Uterus (tissue), 4 donors: ENCODE data around the gene TMEM255B. TPM values are rescaled to one million over a fixed set of nuclear protein-coding genes. Genes with fewer than 3 reads are reported as not detected.

Experiments used
- DNase-seq, 2 donors: peaks; one replicate each; pipeline ENCODE4 v3.0.0-alpha.2; 2019 to 2020
- H3K27ac ChIP-seq, 2 donors: fragments of 200-600 bp; sonication (generic); 1 replicate in 1 of 2; 2 replicates in 1 of 2; pipeline ENCODE4 v1.5.1; 2016 to 2018
- H3K27me3 ChIP-seq, 2 donors: fragments of 200-600 bp; sonication (generic); one replicate each; pipeline ENCODE4 v1.5.1; 2018 to 2019; ENCODE audit warnings: control low read depth in 1 of 2
- H3K36me3 ChIP-seq, 2 donors: fragments of 200-600 bp; sonication (generic); one replicate each; pipeline ENCODE4 v1.5.1; 2019; ENCODE audit warnings: control low read depth in 1 of 2
- H3K4me1 ChIP-seq, 2 donors: fragments of 200-600 bp; sonication (generic); one replicate each; pipeline ENCODE4 v1.5.1; 2018 to 2019; ENCODE audit warnings: control low read depth in 1 of 2
- H3K4me3 ChIP-seq, 2 donors: fragments of 200-600 bp; sonication (generic); 1 replicate in 1 of 2; 2 replicates in 1 of 2; pipeline ENCODE4 v1.5.1; 2018 to 2019; ENCODE audit warnings: mild to moderate bottlenecking in 1 of 2
- H3K9me3 ChIP-seq, 2 donors: fragments of 200-600 bp; sonication (generic); one replicate each; pipeline ENCODE4 v1.5.1; 2019; ENCODE audit warnings: control low read depth in 1 of 2
- POLR2A ChIP-seq, 2 donors: fragments of 450-650 bp; IDR thresholded peaks; one replicate each; pipeline ENCODE4 v1.6.1; 2016; ENCODE audit warnings: antibody characterized with exemption in 2 of 2, mild to moderate bottlenecking in 1 of 2, moderate library complexity in 1 of 2
- intact Hi-C: fragments of 100-400 bp; cut with DNase I; formaldehyde crosslinking; loops from one replicate; pipeline ENCODE4 v1.15.1; 2023; ENCODE audit warnings: low total_unique reads
- total RNA-seq, 4 donors: library from RNA; depleted of rRNA in 3 of 4; stranded (reverse); fragments of >200 nt in 3 of 4; gene quantifications; one replicate each; pipeline versions ENCODE4 v1.1.0 to v1.2.4, GENCODE V29; 2014 to 2023
- TF ChIP-seq, protein P1 (sequence below), 4 experiments: fragments of 200-600 bp in 2 of 4; fragments of 450-650 bp in 2 of 4; sonication (generic) in 2 of 4; IDR thresholded peaks; one replicate each; pipeline ENCODE4 v1.5.1; 2016 to 2019; ENCODE audit warnings: antibody characterized with exemption in 4 of 4, mild to moderate bottlenecking in 2 of 4, moderate library complexity in 1 of 4
- donor health status: DM: yes; HTN: yes; CAD: no.

Gene TMEM255B
- total RNA-seq, 4 donors from 2014 or later = 1.8 to 143 (median 33.2) TPM

GRCh38 chr13:113762538-113762937, 3.5 kb downstream of the TMEM255B start:
- no peak overlapping the region for H3K27ac ChIP-seq
- intact Hi-C loops = no loop called here
- no peaks in the 10 kb centered on the region for H3K36me3 ChIP-seq
- no peak for DNase-seq
- no peaks in the 10 kb centered on the region for H3K9me3 ChIP-seq
- H3K27me3 ChIP-seq = no peaks in the 10 kb centered on the region
- H3K4me1 ChIP-seq = peaks cover 0 to 6% of the 10 kb centered on the region in 2 donors
- no peak for TF ChIP-seq POLR2A (IDR thresholded peaks at IDR 0.05)
- TF ChIP-seq, protein P1, sequence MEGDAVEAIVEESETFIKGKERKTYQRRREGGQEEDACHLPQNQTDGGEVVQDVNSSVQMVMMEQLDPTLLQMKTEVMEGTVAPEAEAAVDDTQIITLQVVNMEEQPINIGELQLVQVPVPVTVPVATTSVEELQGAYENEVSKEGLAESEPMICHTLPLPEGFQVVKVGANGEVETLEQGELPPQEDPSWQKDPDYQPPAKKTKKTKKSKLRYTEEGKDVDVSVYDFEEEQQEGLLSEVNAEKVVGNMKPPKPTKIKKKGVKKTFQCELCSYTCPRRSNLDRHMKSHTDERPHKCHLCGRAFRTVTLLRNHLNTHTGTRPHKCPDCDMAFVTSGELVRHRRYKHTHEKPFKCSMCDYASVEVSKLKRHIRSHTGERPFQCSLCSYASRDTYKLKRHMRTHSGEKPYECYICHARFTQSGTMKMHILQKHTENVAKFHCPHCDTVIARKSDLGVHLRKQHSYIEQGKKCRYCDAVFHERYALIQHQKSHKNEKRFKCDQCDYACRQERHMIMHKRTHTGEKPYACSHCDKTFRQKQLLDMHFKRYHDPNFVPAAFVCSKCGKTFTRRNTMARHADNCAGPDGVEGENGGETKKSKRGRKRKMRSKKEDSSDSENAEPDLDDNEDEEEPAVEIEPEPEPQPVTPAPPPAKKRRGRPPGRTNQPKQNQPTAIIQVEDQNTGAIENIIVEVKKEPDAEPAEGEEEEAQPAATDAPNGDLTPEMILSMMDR (IDR thresholded peaks at IDR 0.05) = no peak
- no peak overlapping the region for H3K4me3 ChIP-seq

DNA sequence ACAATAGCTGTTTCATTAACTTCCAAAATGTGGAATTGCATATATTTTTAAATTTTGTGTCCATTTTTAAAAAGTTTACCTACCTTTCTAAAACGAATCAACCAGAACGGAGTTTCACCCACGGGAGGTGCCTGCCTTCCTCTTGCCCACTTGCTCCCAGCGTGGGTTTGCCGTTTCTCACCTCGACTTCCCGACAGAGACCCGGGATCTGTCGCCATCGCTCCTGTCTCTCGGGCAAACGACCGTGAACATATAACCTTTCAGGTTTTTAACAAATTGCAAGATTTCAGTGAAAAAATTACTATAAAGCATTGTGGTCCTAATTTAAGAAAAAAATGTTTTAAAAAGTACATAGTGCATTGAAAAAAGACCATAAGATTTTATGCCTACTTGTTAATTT, 4.2 kb downstream of the TMEM255B start:
- Histone ChIP-seq H3K36me3 (no peaks in the 10 kb centered on the region), H3K4me1 (peaks cover 0 to 4% of the 10 kb centered on the region in 2 donors), H3K4me3 (no peak overlapping the region), H3K27ac (no peak overlapping the region), H3K27me3 (no peaks in the 10 kb centered on the region), H3K9me3 (no peaks in the 10 kb centered on the region)
- TF ChIP-seq, protein P1 (IDR thresholded peaks at IDR 0.05) = no peak
- TF ChIP-seq POLR2A (IDR thresholded peaks at IDR 0.05) = no peak
- no peak for DNase-seq
- intact Hi-C loops = no loop called here

DNA sequence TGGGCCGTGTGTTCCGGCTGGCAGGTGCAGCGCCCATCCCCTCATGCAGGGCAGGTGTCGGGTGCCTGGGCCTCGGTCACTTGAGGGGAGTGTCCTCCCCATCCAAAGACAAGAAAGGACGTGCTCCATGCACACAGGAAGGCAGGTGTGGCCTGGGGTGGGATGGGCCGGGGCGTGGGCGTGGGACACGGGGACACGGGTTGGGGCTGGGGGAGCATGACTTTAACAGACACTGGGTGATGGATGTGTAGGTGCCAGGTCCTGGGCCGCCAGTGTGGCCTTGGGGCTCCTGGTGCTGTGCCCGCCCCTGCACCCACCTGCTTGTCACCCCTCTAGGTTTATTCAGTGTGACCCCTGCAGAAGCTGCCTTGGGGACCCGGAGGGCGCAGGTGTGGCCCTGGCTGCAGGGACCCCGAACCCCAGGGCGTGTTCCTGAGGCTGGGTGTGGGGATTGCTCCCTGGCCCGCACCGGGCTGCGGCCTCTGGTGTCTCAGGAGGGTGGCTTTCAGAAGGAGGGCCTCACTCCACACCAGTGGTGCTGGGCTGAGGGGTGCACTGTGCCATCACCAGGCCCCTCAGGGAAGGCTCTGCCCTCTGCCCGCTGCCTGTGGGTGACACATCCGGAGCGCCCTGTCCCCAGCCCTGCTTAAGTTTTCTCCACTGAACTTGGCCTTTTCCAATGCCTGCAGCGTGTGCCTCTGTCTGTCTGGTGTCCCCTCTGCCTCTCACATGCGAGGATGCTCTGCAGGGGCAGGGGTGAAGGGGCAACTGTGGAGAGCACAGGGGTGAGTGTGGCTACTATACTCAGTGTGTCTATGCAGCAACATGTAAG, 5.2 kb downstream of the TMEM255B start:
- no peak for DNase-seq
- intact Hi-C loops = no loop called here
- Histone ChIP-seq H3K9me3 (no peaks in the 10 kb centered on the region), H3K4me1 (no peaks in the 10 kb centered on the region), H3K36me3 (no peaks in the 10 kb centered on the region), H3K27ac (no peak overlapping the region), H3K27me3 (no peaks in the 10 kb centered on the region), H3K4me3 (no peak overlapping the region)
- TF ChIP-seq, protein P1 (IDR thresholded peaks at IDR 0.05) = no peak
- TF ChIP-seq POLR2A (IDR thresholded peaks at IDR 0.05) = no peak

DNA sequence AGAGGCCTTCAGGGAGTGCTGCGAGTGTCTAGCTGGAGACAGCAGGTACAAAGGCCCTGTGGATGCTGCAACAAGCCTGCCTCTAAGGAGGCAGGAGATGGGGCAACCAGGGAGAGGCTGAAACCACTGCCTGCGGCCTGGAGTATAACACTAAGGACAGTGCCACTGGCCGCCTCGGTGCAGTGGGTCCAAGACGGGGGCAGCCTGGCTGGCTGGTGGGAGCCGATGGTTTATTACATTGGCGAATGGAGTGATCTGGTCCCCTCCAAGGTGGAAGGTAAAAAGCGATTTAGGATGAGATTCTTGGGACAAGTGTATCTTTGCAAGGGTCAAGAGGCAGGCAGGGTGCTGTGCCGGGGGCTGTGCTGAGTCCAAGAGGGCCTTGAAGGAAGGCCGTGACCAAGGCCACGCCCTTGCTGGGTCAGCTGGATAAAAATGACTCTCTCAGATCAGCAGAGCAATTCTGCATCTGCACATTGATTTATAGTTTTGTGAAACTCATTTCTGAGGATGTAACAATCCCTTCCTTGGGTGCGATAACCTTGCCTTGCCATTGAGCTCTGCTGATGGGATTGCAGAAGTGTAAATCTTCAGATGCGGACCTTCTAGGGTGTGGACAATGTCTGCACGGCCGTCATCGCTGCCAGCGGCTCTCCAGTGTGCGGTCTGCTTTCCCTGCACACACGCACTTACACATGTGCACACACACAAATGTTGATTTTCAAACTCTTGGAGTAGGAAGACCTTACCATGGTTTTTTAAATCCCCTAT, 6.0 kb downstream of the TMEM255B start:
- H3K4me3 ChIP-seq = no peak overlapping the region
- no peaks in the 10 kb centered on the region for H3K27me3 ChIP-seq
- DNase-seq = no peak
- no peak for TF ChIP-seq POLR2A (IDR thresholded peaks at IDR 0.05)
- no peak overlapping the region for H3K27ac ChIP-seq
- no peaks in the 10 kb centered on the region for H3K9me3 ChIP-seq
- no peaks in the 10 kb centered on the region for H3K36me3 ChIP-seq
- H3K4me1 ChIP-seq = no peaks in the 10 kb centered on the region
- intact Hi-C loops = no loop called here

- TF ChIP-seq POLR2A (IDR thresholded peaks at IDR 0.05) = no peak
- TF ChIP-seq, protein P1 (IDR thresholded peaks at IDR 0.05) = no peak
- Histone ChIP-seq H3K27me3 (no peaks in the 10 kb centered on the region), H3K9me3 (no peaks in the 10 kb centered on the region), H3K36me3 (no peaks in the 10 kb centered on the region), H3K4me1 (no peaks in the 10 kb centered on the region), H3K27ac (no peak overlapping the region), H3K4me3 (no peak overlapping the region)
- intact Hi-C loops = no loop called here
- no peak for DNase-seq
Measured at GRCh38 chr13:113765564-113765910, 6.5 kb downstream of the TMEM255B start.
